Stimulated activated CD8-positive, alpha-beta memory T cell treated with anti-CD3 and anti-CD28 coated beads, Interleukin-4, amount 100 ng/mL, for 1 hour (primary cell): Measurements from ENCODE around the gene SFN.
"Not testable (repeated sequence)": the region's sequence is repeated elsewhere in the genome, so short reads cannot be mapped to it uniquely, and the experiment has no call there.

Experiments used
- DNase-seq, 2 donors: peaks; one replicate each; pipeline ENCODE4 v3.0.0-alpha.2; 2020; ENCODE audit warnings: low read depth in 2 of 2, low spot score in 1 of 2

SFN gene

GRCh38 chr1:26839339-26839722, 23.6 kb upstream of the SFN start:
- DNase-seq: no peak

DNA sequence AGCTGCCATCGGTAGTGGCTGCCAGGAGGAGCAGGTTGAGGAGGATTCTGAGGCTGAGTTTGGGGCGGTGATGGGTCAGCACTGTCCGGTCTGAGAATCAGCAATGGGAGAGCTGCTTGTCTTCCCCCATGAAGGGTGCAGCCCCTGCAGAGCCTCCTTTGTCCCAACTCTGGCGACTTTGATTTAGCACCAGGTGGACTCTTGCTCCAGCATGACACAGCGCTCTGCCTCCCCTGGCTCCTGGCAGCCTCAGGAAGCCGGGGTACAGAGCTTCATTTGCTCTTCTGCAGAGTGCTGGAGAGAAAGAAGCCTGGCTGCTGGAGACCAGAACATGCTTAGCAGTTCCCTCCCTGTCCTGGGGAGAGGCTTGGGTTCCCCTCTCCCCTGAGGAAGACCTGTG, 23.2 kb upstream of the SFN start:
- DNase-seq: no peak

DNA sequence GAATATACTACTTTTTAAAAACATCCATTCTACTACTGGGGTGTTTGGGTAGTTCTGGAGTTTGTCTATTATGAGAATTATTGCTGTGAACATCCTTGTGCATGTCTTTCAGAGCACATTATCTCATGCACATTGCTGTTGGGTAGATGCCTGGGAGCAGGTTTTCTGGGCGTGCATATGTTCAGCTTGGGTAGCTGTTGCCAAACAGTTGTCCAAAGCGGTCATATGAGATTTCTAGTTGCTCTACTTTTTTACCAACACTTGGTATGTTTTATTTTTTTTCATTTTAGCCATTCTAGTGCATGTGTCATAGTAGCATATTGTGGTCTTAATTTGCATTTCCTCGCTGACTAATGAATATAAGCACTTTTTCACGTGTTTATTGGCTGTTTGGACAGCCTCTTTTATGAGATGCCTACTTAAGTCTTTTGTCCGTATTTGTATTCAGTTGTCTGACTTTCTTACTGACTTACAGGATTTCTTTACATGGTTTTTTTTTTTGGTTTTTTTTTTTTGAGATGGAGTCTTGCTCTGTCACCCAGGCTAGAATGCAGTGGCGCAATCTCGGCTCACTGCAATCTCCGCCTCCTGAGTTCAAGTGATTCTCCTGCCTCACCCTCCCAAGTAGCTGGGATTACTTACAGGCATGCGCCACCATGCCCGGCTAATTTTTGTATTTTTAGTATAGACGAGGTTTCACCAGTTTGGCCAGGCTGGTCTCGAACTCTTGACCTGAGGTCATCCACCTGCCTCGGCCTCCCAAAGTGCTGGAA, 18.3 kb upstream of the SFN start:
- no peak for DNase-seq

DNA sequence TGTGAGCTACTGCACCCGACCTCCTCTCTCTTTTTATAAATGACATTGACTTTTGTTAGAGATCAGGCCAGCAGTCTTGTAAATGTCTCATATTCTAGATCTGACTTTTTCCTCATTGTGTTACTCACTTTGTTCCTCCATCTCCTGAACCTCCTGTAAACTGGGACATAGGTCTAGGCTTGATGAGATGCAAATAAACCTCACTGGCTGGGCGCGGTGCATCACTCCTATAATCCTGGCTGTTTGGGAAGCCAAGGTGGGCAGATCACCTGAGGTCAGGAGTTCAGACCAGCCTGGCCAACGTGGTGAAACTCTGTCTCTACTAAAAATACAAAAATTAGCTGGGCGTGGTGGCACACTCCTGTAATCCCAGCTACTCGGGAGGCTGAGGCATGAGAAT, 15.1 kb upstream of the SFN start:
- not testable (repeated sequence) for DNase-seq

GRCh38 chr1:26848499-26848898, 14.4 kb upstream of the SFN start:
- no peak for DNase-seq

GRCh38 chr1:26848941-26849774, 13.8 kb upstream of the SFN start:
- DNase-seq: no peak

DNA sequence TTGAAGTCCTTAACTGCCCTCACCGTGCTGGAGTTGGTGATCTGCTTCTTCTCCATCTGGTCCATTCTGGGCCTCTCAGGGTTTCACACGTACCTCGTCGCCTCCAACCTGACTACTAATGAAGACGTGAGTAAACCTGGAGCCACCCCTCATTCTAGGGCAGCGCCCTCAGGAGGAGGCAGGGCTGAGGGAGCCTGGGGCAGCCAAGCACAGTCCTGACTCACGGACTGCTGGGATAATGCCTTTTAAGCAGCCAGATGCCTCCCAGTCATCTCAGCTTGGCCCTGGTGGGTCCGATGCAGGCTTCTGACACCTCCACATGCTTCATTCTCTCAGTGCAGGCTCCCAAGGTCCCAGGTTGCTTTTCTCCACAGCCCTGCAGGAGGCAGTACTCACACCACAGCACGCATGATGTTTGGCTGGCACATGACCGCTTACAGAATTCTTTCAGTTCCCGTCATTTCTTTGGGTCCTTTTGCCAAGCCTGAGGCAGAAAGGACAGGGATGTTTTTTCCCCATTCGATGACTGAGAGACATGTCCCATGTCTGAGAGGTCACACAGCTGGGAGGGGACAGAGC, 11.8 kb upstream of the SFN start:
- no peak for DNase-seq

DNA sequence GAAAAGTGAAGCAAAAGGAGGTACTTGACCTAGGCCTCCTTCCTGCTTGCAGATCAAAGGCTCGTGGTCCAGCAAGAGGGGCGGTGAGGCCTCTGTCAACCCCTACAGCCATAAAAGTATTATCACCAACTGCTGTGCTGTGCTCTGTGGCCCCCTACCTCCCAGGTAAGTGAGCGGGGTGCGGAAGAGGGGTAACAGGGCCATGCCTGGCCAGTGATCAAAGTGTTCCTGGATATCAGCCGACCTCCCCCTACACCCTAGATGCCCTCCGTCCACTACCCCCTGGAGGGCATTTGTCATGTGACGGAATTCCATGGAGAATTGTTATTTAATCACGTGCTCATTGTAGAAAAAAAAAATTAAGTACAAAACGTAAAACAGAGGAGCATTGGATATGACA, 10.2 kb upstream of the SFN start:
- no peak for DNase-seq

DNA sequence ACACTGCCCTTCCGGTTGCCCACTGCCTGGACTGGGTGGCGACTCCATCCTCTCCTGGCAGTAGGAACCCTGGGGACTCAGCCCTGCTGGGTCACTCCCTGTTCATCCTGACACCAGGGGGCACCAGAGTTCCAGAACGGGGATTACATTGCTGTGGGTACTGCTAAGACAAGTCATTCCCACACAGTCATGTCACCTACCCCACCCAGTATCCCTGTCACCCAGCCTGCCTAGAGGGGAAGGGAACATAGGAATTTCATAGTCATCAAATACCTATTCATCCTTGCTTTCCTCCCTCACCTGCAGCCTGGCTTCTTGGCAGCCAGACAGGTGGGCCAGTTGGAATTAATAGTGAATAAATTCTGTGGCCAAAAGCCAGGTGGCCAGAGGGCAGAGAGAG, 9.8 kb upstream of the SFN start:
- peak; percentile 71 to 73 for DNase-seq

DNA sequence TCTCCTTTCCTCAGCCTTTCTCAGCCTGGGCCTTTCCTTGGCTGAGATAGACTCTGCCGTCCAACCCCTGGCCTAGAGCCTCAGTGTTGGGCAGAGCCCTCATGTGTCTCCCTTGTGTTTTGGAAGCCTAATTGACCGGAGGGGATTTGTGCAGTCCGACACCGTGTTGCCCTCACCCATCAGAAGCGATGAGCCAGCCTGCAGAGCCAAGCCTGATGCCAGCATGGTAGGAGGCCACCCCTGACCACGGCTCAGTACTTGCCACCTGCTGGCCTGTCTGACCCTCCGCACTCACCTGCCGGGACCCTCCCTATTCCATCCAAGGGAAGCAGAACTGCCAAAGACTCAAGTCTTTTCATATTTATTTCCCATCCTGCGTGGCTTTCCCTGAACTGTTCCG, 9.3 kb upstream of the SFN start:
- no peak for DNase-seq

DNA sequence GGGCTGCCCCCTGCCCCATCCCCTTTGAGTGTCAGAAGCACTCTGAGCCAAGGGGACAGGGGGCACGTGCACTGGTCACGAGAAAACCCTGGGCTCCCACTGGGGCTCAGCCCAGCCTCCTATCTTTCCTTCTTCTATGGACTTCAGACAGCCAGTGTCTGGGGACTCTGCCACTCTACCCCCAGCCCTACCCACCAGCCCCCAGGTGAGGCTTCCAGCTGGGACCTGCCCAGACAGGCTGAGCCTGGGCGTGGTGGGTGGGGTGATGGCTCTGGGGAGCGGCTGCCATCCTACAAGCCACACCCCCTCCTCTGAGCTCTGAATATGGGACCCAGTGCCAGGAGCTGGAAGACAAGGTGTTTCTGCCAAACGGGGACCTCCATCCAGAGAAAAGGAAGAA, 8.0 kb upstream of the SFN start:
- no peak for DNase-seq

GRCh38 chr1:26855636-26856035, 7.3 kb upstream of the SFN start:
- DNase-seq: no peak

GRCh38 chr1:26856181-26856580, 6.8 kb upstream of the SFN start:
- DNase-seq: no peak

- DNase-seq: no peak
These were observed 6.1 kb upstream of the SFN start for GRCh38 chr1:26856604-26857469.

DNA sequence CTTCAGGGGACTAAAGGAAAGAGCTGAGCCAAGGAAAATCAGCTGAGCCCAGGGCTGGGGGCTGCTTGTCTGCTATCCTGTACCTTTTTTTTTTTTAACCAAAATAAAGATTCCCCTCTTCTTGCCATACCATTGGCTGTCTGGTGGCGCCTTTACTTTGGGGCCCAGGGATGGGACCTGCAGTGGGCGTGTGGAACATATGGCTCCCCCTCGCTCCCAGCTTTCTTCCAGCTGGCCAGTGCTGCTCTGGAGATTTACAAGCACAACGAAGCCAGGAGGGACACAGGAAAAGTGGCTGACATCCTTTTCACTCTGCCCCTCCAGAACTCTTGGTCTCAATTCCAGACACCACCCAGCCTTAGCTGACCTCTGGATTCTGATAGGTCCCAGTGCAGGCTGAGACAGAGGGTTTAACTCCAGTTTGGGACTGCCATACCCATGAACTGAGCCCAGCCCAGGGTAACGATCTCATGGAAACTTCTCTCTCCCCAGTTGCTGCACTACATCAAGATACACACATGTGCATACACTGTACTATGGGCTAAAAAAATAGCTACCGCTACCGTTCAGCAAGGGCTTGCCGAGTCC, 5.4 kb upstream of the SFN start:
- DNase-seq: no peak

- no peak for DNase-seq
These were observed 4.8 kb upstream of the SFN start for GRCh38 chr1:26858160-26858559.

DNA sequence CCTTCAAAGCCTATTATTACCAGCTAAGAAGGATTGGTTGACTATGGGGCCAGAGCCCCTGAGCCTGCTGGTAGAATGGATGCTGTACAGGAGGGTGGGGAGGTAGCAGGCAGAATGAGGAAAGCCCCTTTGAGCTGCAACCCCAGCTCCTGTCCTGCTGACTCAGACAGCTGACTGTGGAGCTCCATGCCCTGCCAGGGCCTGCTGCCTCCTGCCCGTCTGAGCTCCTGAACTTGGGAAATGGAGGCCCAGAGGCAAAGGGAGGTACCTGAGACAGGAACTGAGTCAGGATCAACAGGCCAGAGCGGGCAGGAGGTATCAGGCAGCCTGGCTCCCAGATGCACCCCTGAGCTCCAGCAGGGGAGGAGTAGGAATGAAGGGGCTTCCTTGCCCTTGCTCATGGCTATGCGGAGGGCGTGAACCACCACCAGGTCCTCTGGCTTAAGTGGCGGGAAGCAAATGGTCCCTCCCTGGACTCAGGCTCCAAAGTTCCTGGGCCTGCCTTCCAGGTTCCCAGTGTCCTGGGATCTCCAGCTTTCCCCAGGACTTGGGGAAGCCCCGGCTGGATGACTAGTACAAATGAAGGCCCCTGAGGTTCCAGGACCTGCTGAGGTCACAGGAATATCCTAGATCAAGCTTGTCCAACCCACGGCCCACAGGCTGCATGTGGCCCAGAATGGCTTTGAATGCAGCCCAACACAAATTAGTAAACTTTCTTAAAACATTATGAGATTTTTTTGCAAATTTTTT, 3.9 kb upstream of the SFN start:
- DNase-seq: no peak

- DNase-seq: no peak
These were observed 1.7 kb upstream of the SFN start for GRCh38 chr1:26861286-26861701.

DNA sequence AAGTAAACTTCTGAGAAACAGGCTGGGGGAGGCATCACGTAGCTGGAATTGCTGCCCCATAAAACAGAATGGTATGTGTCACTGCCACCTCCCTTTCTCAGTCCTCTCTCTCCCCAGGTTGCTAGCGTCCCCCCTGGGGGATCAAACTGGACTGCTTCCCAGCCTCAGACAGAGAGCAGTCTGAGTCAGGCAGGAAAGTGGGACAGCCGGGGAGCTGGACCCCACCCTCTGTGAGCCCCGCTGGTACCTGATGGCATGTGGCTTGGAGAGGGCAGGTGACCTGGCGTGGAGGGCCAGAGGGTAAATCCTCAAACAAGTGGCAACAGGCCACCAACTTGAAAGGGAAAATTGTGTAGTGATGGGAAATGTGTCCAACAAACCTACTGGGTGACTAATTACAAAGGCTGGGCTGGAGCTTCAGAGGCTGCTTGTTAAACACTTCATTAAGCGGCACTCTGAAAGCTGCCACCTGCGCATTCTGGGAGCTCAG, 1.0 kb upstream of the SFN start:
- DNase-seq: no peak

DNA sequence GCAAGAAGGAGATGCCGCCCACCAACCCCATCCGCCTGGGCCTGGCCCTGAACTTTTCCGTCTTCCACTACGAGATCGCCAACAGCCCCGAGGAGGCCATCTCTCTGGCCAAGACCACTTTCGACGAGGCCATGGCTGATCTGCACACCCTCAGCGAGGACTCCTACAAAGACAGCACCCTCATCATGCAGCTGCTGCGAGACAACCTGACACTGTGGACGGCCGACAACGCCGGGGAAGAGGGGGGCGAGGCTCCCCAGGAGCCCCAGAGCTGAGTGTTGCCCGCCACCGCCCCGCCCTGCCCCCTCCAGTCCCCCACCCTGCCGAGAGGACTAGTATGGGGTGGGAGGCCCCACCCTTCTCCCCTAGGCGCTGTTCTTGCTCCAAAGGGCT, 732 bp downstream of the SFN start:
- no peak for DNase-seq
